Stimulated activated CD4-positive, alpha-beta T cell treated with anti-CD3 and anti-CD28 coated beads, Interleukin-1b, Interleukin-23, amount 100 ng/mL, for 4 hours (primary cell): ENCODE measurements around the gene SDR42E1.

Experiments
- DNase-seq, 2 donors: peaks; one replicate each; pipeline ENCODE4 v3.0.0-alpha.2; 2020; ENCODE audit warnings: low read depth in 2 of 2

The SDR42E1 gene

GRCh38 chr16:82011199-82011641, at the start of gene SDR42E1:
TSS of gene SDR42E1 (minus strand) at chr16:82011470. CDS start at chr16:82000858, 10,612 bp downstream.
- peak; percentile 48 to 57 for DNase-seq

GRCh38 chr16:82059983-82060421, 48.7 kb upstream of the SDR42E1 start:
- no peak for DNase-seq

GRCh38 chr16:82059161-82059982, 48.1 kb upstream of the SDR42E1 start:
- DNase-seq = no peak

GRCh38 chr16:82056550-82056896, 45.3 kb upstream of the SDR42E1 start:
- no peak for DNase-seq

GRCh38 chr16:82055728-82056549, 44.7 kb upstream of the SDR42E1 start:
- no peak for DNase-seq

- DNase-seq = no peak
These were observed 43.8 kb upstream of the SDR42E1 start for GRCh38 chr16:82055117-82055516.

GRCh38 chr16:82051656-82052055, 40.4 kb upstream of the SDR42E1 start:
- no peak for DNase-seq

- DNase-seq = no peak
These were observed 39.7 kb upstream of the SDR42E1 start for GRCh38 chr16:82050909-82051357.

- DNase-seq = no peak
These were observed 39.2 kb upstream of the SDR42E1 start for GRCh38 chr16:82050506-82050905.

- DNase-seq = no peak
These were observed 38.2 kb upstream of the SDR42E1 start for GRCh38 chr16:82049484-82049883.

- DNase-seq = no peak
These were observed 36.5 kb upstream of the SDR42E1 start for GRCh38 chr16:82047787-82048186.

- DNase-seq = no peak
These were observed 36.1 kb upstream of the SDR42E1 start for GRCh38 chr16:82047374-82047773.

- no peak for DNase-seq
These were observed 35.7 kb upstream of the SDR42E1 start for GRCh38 chr16:82046941-82047340.

GRCh38 chr16:82046541-82046940, 35.3 kb upstream of the SDR42E1 start:
- no peak for DNase-seq

- DNase-seq = no peak
These were observed 34.2 kb upstream of the SDR42E1 start for GRCh38 chr16:82045465-82045864.

- DNase-seq = no peak
These were observed 33.3 kb upstream of the SDR42E1 start for GRCh38 chr16:82044585-82044911.

GRCh38 chr16:82043680-82044584, 32.7 kb upstream of the SDR42E1 start:
- no peak for DNase-seq

- DNase-seq = no peak
These were observed 31.6 kb upstream of the SDR42E1 start for GRCh38 chr16:82042846-82043245.

GRCh38 chr16:82042144-82042543, 30.9 kb upstream of the SDR42E1 start:
- no peak for DNase-seq

- no peak for DNase-seq
These were observed 30.3 kb upstream of the SDR42E1 start for GRCh38 chr16:82041542-82041941.

- DNase-seq = no peak
These were observed 29.0 kb upstream of the SDR42E1 start for GRCh38 chr16:82040296-82040695.

- DNase-seq = no peak
These were observed 26.4 kb upstream of the SDR42E1 start for GRCh38 chr16:82037666-82038065.
